ENCODE results near the gene BRSK2.
"Not testable (repeated sequence)": the region's sequence is repeated elsewhere in the genome, so short reads cannot be mapped to it uniquely, and the experiment has no call there.

Gene BRSK2

GRCh38 chr11:1389932-1390568 is at the start of gene BRSK2:
TSS of gene BRSK2 (plus strand) at chr11:1389934. CDS start at chr11:1390285, 351 bp downstream.
- DNase-seq, result no peak

DNA sequence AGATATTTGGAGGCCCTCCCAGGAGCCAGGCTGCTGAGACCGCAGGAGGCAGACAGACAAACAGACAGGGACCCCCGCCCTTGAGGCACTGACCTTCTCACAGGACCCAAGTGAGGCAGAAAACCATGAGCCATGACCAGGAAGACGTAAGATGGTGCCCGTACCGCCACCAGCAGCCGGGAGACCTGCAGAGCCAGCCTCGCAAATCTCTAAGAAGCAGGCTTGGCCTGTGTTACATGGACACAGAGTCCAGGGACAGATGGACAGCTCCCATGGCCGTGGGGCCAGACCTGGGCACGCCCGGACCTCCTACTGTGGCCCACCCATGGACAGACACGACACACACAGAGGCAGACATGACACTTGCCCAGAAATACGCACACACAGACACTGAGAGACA is 49.6 kb upstream of the BRSK2 start:
- no peak for DNase-seq

GRCh38 chr11:1341226-1341625 is 48.5 kb upstream of the BRSK2 start:
- not testable (repeated sequence) for DNase-seq

- DNase-seq, result no peak
Measured at GRCh38 chr11:1341928-1342524, 47.7 kb upstream of the BRSK2 start.

DNA sequence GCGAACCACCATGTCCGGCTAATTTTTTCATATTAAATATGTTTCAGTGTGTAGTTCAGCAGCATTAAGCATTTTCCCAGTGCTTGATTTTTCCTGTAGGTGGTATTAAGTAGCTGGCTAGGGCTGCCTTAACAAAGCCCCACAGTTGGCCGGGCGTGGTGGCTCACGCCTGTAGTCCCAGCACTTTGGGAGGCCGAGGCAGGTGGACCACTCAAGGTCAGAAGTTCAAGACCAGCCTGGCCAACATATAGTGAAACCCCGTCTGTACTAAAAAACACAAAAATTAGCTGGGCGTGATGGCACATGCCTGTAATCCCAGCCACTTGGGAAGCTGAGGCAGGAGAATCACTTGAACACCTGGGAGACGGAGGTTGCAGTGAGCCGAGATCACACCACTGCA is 46.8 kb upstream of the BRSK2 start:
- no peak for DNase-seq

GRCh38 chr11:1343391-1344055 is 46.2 kb upstream of the BRSK2 start:
- no peak for DNase-seq

- no peak for DNase-seq
Measured at GRCh38 chr11:1344056-1344635, 45.6 kb upstream of the BRSK2 start.

GRCh38 chr11:1345737-1346513 is 43.8 kb upstream of the BRSK2 start:
- DNase-seq, result no peak

DNA sequence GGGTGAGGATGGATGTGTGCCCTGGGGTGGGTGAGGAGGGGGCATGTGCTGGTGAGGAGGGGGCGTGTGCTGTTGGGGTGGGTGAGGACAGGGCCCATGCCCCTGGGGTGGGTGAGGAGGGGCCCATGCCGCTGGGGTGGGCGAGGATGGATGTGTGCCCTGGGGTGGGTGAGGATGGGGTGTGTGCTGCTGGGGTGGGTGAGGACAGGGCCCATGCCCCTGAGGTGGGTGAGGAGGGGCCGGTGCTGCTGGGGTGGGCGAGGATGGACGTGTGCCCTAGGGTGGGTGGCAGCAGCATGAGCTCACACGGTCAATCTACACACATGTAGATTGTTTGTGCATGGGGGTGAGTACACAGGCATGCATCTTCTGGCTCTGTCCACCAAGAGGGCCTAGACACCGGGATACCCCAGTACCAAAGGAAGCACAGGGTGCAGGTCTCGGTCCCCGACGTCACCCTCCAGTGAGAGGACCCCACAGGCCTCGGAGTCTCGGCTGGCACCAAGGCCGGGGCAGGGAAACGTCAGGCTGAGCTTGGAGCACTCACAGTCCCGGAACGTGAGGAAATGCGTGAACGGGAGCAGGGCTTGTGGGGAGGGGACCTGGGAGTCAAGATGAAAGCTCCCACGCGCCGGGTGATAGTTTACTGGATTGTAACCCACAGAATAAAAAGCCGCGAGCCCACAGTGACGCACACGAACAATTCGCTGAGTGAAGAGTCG is 42.9 kb upstream of the BRSK2 start:
- no peak for DNase-seq

DNA sequence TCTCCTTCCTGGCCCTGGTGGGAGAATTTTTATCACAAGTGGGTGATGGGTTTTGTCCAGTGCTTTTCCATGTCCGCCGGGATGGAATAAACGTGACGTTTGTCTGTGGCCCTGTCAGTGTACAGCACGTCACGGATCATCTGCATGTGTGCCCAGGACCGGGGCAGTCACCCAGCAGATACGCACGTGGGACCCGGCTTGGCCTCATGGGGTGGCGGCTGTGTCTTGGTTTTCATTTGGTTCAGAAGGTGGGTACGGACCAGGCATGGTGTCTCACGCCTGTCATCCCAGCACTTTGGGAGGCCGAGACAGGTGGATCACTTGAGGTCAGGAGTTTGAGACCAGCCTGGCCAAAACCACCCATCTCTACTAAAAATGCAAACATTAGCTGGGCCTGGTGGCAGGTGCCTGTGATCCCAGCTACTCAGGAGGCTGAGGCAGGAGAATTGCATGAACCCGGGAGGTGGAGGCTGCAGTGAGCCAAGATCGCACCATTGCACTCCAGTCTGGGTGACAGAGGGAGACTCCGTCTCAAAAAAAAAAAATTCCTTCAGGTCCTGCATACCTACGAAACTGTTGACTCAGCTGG is 42.2 kb upstream of the BRSK2 start:
- DNase-seq, result not testable (repeated sequence)

DNA sequence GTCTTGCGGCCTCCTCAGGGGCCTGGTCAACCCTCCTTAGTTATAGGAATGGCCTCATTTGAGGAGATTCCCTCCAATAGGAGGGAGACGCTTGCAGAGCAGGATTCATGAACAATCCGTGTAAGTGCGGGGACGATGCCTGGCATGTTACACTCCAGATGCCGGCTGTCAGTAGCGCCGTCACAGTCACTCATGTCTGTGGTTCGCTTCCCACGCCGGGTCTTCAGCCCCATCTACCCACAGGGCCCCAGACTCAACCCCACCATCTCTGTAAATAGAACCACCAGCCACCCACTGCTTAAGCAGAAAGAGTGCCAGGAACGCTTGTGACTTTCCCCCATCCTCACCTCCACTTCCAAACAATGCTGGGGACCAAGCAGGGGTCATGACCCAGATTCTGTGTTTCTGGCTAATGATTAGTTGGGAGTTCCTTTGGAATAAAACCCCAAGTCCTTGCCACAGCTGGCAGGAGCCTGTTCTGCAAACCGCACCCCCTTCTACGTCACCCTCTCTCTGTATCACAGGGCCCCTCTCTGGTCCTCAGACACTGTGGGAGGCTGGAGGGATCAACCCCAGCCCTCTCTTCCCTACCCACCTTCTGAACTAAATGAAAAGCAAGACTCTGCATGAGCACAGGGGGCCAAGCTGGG is 41.5 kb upstream of the BRSK2 start:
- no peak for DNase-seq

GRCh38 chr11:1348796-1349326 is 40.9 kb upstream of the BRSK2 start:
- DNase-seq, result no peak

GRCh38 chr11:1349327-1350041 is 40.2 kb upstream of the BRSK2 start:
- no peak for DNase-seq

DNA sequence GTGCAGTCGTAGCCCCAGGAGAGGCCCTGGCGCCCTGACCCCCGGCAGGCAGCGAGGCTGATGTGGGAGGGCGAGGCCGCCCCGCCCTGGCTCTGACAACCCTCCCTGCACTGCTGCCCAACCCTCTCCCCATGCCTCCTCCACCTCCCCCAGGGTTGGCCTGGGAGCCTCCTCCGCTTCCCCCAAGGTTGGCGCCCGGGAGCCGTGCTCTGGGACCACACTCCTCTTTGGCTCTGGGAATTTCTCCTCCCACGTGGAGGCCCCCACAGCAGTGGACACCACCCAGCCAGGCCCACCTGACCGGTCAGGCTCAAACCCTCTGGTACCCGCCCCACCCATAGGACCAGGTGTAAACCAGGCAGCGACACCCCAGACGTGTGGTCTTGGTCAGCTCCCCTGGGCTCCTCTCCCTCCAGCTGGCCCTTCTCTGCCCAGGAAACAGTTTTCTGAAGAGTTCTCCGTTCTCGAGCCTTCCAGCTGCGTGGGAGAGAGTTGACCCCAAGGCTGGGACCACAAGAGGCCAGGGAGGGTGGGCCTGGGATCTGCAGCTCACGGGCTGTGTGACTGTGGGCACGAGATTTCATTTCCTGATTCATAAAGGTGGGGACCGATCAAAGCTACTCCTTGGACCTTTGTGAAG is 39.5 kb upstream of the BRSK2 start:
- no peak for DNase-seq

DNA sequence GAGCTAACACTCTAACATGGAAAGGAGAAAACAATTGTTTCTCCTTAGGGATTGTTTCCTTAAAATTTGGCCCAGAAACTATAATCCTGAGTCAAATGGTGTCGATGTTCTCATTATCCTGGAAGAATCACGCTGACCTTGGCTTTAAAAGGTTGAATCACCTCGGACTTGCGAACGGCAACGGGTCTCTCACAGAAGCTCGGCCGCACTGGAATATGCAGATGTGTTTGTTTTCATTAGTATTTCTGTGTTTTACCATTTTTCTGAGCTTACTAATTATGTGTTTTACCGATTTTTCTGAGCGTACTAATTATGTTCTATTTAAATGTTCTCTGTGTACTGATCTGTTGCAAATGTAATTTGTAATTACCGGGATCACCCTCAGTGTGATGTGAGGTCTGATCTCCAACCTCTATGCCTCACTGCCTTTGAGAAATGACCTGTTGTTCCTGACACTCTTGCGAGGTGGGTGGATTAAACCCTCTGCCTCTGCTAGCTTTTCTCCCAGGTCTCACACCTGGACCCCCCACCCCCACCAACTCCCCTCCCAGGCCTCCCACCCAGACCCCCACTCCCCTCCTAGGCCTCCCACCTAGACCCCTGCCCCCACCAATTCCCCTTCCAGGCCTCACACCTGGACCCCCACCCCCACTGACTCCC is 38.3 kb upstream of the BRSK2 start:
- no peak for DNase-seq

DNA sequence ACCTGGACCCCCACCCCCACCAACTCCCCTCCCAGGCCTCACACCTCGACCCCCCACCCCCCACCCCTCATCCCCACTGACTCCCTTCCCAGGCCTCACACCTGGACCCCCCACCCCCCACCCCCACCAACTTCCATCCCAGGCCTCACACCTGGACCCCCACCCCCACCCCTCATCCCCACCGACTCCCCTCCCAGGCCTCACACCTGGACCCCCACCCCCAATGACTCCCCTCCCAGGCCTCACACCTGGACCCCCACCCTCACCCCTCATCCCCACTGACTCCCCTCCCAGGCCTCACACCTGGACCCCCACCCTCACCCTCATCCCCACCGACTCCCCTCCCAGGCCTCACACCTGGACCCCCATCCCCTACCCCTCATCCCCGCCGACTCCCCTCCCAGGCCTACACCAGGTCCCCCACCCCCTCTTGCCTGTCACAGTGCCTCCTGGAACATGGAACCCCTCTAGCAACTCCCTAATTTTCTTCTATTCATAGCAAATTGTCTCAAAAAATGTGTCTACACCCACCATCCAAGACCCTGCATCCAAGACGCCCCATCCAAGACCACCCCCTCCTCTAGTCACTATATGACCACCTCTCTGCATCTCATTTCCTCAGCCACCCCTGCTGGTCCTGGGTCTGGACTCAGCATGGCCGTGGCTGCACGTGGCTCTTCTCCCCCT is 36.9 kb upstream of the BRSK2 start:
- DNase-seq, result no peak

- DNase-seq, result no peak
Measured at GRCh38 chr11:1353383-1354124, 36.2 kb upstream of the BRSK2 start.
